ENCODE measurements around the gene AGPAT2. TPM values are rescaled to one million over a fixed set of nuclear protein-coding genes. Genes with fewer than 3 reads are reported as not detected.

AGPAT2 gene
- total RNA-seq, 1 experiment from 2014 or later = 103 TPM

DNA sequence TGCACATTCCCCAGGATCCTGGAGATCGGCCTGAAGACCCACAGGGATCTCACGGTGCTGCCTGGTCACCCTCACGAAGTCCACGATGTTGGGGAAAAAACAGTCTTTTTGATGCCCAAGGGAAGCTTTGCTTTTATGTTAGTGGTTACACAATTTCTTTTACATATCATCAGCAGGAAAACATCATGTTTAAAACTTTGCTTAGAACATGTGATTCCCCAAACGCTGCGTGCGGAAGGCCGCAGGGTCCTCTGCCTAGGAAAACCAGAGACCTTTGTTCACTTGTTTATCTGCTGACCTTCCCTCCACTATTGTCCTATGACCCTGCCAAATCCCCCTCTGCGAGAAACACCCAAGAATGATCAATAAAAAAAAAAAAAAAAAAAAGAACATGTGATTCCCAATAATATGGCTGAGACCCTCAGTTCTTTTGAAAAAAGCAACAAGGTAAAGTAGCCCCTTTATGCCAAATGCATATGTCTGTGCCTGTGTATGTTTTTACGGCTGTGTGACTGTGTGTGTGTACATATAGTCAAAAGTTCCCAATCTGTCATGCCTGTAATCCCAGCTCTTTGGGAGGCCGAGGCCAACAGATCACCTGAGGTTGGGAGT, 11.5 kb upstream of the AGPAT2 start:
- Histone ChIP-seq H4K20me1 (ENCODE audit: low read length) (no peaks in the 10 kb centered on the region), H3K36me3 (ENCODE audit: low read depth, low read length) (no peaks in the 10 kb centered on the region), H3K4me3 (ENCODE audit: low read length) (no peak overlapping the region), H3K9ac (ENCODE audit: low read length) (no peak overlapping the region), H3K27me3 (ENCODE audit: low read length) (no peaks in the 10 kb centered on the region), H3K4me1 (ENCODE audit: insufficient read depth, low read length) (peaks cover 23% of the 10 kb centered on the region), H3K4me2 (ENCODE audit: low read length) (no peak overlapping the region), H3K27ac (ENCODE audit: low read length) (no peak overlapping the region), H3K9me2 (replicated peaks; ENCODE audit: low read length) (no peaks in the 10 kb centered on the region), H2AFZ (ENCODE audit: low read length) (no peak overlapping the region), H3F3A (ENCODE audit: low read length, unreplicated experiment) (no peaks in the 10 kb centered on the region), H3K79me2 (ENCODE audit: low read length) (no peaks in the 10 kb centered on the region), H3K9me3 (ENCODE audit: low read length) (no peaks in the 10 kb centered on the region)
- TF ChIP-seq EZH2 (IDR thresholded peaks at IDR 0.05; ENCODE audit: low read length, unreplicated experiment) = no peak
- TF ChIP-seq EZH2phosphoT487 (IDR thresholded peaks at IDR 0.05; ENCODE audit: borderline replicate concordance, low read length) = no peak
- TF ChIP-seq, protein P1, sequence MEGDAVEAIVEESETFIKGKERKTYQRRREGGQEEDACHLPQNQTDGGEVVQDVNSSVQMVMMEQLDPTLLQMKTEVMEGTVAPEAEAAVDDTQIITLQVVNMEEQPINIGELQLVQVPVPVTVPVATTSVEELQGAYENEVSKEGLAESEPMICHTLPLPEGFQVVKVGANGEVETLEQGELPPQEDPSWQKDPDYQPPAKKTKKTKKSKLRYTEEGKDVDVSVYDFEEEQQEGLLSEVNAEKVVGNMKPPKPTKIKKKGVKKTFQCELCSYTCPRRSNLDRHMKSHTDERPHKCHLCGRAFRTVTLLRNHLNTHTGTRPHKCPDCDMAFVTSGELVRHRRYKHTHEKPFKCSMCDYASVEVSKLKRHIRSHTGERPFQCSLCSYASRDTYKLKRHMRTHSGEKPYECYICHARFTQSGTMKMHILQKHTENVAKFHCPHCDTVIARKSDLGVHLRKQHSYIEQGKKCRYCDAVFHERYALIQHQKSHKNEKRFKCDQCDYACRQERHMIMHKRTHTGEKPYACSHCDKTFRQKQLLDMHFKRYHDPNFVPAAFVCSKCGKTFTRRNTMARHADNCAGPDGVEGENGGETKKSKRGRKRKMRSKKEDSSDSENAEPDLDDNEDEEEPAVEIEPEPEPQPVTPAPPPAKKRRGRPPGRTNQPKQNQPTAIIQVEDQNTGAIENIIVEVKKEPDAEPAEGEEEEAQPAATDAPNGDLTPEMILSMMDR (conservative IDR thresholded peaks at IDR 0.05; ENCODE audit: low read depth, low read length) = no peak
- no peak for ATAC-seq
- CTCF ChIA-PET = interaction anchor here (0.7 kb wide), 1 partner anchor 27 kb away, joined by 6 read pairs; no protein-coding TSS in a partner anchor
- POLR2A ChIA-PET (ENCODE audit: unreplicated experiment) = no interaction called here
- DNase-seq = no peak
- BruUV-seq (replicated peaks) = no TSS peak
- intact Hi-C loops (cut with micrococcal nuclease) = no loop called here

DNA sequence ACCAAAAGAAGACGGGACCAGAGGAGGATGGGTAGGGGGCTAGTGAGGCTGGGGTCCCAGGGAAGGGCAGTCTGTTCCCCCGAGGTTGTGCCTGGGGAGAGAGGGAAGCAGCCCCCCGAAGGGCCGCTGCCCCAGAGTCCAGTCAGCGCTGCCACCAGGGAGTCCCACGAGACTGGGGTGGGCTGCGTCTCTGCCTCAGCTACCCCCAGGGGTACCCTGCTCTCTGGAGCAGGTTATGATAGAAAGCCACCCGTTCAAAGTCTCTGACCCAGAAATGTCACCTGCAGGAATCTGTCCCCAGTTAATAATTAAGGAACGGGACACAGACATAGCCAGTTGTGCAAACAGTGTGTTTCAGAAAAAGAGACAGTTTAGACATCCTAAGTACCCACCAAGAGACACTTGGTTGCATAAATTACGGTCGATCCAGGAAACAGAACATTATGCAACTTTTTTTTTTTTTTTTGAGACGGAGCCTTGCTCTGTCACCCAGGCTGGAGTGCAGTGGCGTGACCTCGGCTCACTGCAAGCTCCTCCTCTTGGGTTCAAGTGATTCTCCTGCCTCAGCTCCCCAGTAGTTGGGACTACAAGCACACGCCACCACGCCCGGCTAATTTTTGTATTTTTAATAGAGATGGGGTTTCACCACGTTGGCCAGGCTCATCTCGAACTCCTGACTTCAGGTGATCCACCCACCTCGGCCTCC, 10.7 kb upstream of the AGPAT2 start:
- H3K4me1 ChIP-seq (ENCODE audit: insufficient read depth, low read length) = peaks cover 30% of the 10 kb centered on the region
- no peaks in the 10 kb centered on the region for H3K79me2 ChIP-seq (ENCODE audit: low read length)
- no peaks in the 10 kb centered on the region for H3K9me3 ChIP-seq (ENCODE audit: low read length)
- H3K4me3 ChIP-seq (ENCODE audit: low read length) = no peak overlapping the region
- H2AFZ ChIP-seq (ENCODE audit: low read length) = no peak overlapping the region
- H3K9ac ChIP-seq (ENCODE audit: low read length) = no peak overlapping the region
- ChIA-PET CTCF (interaction anchor here (0.7 kb wide), 1 partner anchor 27 kb away, joined by 6 read pairs; no protein-coding TSS in a partner anchor), POLR2A (ENCODE audit: unreplicated experiment) (no interaction called here)
- no TSS peak for BruUV-seq (replicated peaks)
- H3K36me3 ChIP-seq (ENCODE audit: low read depth, low read length) = no peaks in the 10 kb centered on the region
- no peaks in the 10 kb centered on the region for H3K9me2 ChIP-seq (replicated peaks; ENCODE audit: low read length)
- no peaks in the 10 kb centered on the region for H4K20me1 ChIP-seq (ENCODE audit: low read length)
- DNase-seq (no peak), ATAC-seq (no peak)
- TF ChIP-seq EZH2phosphoT487 (IDR thresholded peaks at IDR 0.05; ENCODE audit: borderline replicate concordance, low read length) (no peak), EZH2 (IDR thresholded peaks at IDR 0.05; ENCODE audit: low read length, unreplicated experiment) (no peak)
- TF ChIP-seq, protein P1 (conservative IDR thresholded peaks at IDR 0.05; ENCODE audit: low read depth, low read length) = no peak
- no peak overlapping the region for H3K27ac ChIP-seq (ENCODE audit: low read length)
- H3K27me3 ChIP-seq (ENCODE audit: low read length) = no peaks in the 10 kb centered on the region
- intact Hi-C loops (cut with micrococcal nuclease) = no loop called here
- H3K4me2 ChIP-seq (ENCODE audit: low read length) = no peak overlapping the region
- H3F3A ChIP-seq (ENCODE audit: low read length, unreplicated experiment) = no peaks in the 10 kb centered on the region
